Stimulated activated naive B cell treated with anti-CD40 and anti-IgM and Interleukin-4, amounts not matched to agents 10 μg/mL and 1 μg/mL and 100 μg/mL, for 72 hours (primary cell): ENCODE results near the gene IFT74.

Experiments used
- ATAC-seq, 2 donors: fragments of 150-1000 bp; cut with Tn5 transposase; replicated peaks; 2 replicates each; pipeline ENCODE4 v1.10.0; 2021; ENCODE audit warnings: moderate library complexity in 1 of 2
- DNase-seq: peaks from one replicate; pipeline ENCODE4 v3.0.0; 2021
- H3K27ac Mint-ChIP-seq: one replicate; pipeline ENCODE4 v1.8.0; 2022; ENCODE audit warnings: mild to moderate bottlenecking, mixed read lengths
- H3K27me3 Mint-ChIP-seq, 2 donors: one replicate each; pipeline ENCODE4 v1.8.0; 2022; ENCODE audit warnings: mixed read lengths in 2 of 2
- H3K36me3 Mint-ChIP-seq, 2 donors: one replicate each; pipeline ENCODE4 v1.8.0; 2022; ENCODE audit warnings: mixed read lengths in 2 of 2, mild to moderate bottlenecking in 1 of 2
- H3K4me1 Mint-ChIP-seq, 2 donors: one replicate each; pipeline ENCODE4 v1.8.0; 2022; ENCODE audit warnings: mixed read lengths in 2 of 2, mild to moderate bottlenecking in 1 of 2
- H3K4me3 Mint-ChIP-seq, 2 donors: one replicate each; pipeline ENCODE4 v1.8.0; 2022; ENCODE audit warnings: mild to moderate bottlenecking in 2 of 2, mixed read lengths in 2 of 2, moderate library complexity in 1 of 2
- H3K9me3 Mint-ChIP-seq, 2 donors: one replicate each; pipeline ENCODE4 v1.8.0; 2022; ENCODE audit warnings: mixed read lengths in 2 of 2, mild to moderate bottlenecking in 1 of 2

The IFT74 gene

DNA sequence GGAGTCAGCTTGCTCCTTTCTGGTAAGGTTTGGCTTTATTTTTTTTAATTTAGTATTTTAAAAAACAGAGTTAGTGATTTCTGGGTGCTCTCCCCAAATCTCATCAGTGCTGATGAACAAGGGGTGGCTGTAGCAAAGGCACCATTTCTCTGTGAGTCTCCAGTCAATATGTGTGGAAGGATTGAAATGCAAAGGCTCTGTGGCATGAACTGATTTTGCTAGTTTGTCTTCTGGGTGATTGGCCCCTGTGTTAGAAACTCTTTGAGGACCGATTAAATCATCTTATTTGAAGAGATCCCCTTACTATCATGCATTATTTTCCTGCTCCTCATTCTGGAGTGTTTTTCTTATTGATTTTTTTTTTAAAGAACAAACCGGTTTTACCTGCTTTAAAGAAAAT lies 153.4 kb downstream of the IFT74 start:
- Mint-ChIP-seq H3K36me3 (no peaks in the 10 kb centered on the region), H3K4me1 (no peaks in the 10 kb centered on the region)
- ATAC-seq: no peak

DNA sequence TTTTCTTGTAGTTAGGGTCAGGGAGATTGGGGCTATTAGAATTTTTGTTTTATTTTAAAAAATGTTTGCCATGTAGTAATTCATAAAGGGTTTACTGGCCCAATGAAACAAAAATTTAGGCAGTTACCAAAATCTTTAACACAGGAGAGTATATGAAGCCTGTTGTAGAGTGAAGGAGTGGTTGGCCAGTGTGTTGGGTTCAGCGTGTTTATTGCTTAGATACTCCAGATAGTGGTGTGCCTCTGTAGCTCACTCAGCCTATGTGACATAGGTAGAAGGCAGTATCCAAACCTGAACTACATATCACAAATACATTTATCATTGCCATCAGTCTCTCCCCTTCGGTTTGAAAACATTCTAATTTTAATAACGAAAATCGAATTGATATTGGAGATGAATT lies 154.0 kb downstream of the IFT74 start:
- Mint-ChIP-seq H3K9me3 (peaks cover 0 to 2% of the 10 kb centered on the region in 2 donors), H3K36me3 (no peaks in the 10 kb centered on the region), H3K4me3 (no peak overlapping the region), H3K27me3 (no peaks in the 10 kb centered on the region), H3K27ac (no peak overlapping the region), H3K4me1 (no peaks in the 10 kb centered on the region)
- no peak for ATAC-seq
- no peak for DNase-seq

More for the DNA sequence above, 153.4 kb downstream of the IFT74 start:
- no peak overlapping the region for H3K4me3 Mint-ChIP-seq
- peaks cover 0 to 2% of the 10 kb centered on the region in 2 donors for H3K9me3 Mint-ChIP-seq
- no peaks in the 10 kb centered on the region for H3K27me3 Mint-ChIP-seq
- H3K27ac Mint-ChIP-seq: no peak overlapping the region
- DNase-seq: no peak

DNA sequence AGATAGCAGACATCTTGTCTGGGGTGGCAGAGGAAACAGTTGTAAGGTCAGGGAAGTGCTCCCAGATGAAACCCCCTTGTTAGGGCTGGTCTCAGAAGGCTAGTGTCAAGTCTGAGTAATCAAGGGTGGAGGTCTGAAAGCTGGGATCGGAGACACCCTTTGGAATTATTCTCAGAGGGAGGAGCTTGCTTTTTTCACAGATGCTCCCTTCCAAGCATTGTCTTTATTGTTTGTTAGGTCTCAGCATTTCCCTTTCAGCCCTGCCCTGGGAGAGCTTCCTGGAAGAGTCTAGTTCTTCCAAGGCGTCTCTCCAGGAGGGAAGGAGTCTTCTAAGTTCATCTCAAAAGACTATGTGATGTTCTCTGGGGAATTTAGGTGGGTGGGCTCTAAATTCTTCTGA lies 156.0 kb downstream of the IFT74 start:
- H3K36me3 Mint-ChIP-seq: no peaks in the 10 kb centered on the region
- H3K4me1 Mint-ChIP-seq: no peaks in the 10 kb centered on the region
- H3K4me3 Mint-ChIP-seq: no peak overlapping the region
- peaks cover 0 to 3% of the 10 kb centered on the region in 2 donors for H3K9me3 Mint-ChIP-seq
- no peaks in the 10 kb centered on the region for H3K27me3 Mint-ChIP-seq
- ATAC-seq (no peak), DNase-seq (no peak)
- H3K27ac Mint-ChIP-seq: no peak overlapping the region
